HCT116 (cell line): ENCODE results near the gene BZW2. TPM values are rescaled to one million over a fixed set of nuclear protein-coding genes. Genes with fewer than 3 reads are reported as not detected.

ENCODE experiments used
- ATAC-seq: fragments of 200-7000 bp; cut with Tn5 transposase; 2 replicates; pipeline ENCODE4 v1.9.1; 2020; ENCODE audit warnings: mild to moderate bottlenecking, moderate library complexity
- BruUV-seq: library from RNA; stranded (reverse); fragments of 400-500 nt; replicated peaks from 2 replicates; lab custom pipeline; 2021; lab: Mats Ljungman, UMichigan
- CTCF ChIA-PET: fragments of 300-600 bp; sonication (Branson Sonifier 250); formaldehyde crosslinking; loops from one replicate; lab custom pipeline; 2021; ENCODE audit warnings: antibody characterized with exemption; lab: Charles Lee
- POLR2A ChIA-PET: fragments of 300-600, 350-600 bp; sonication (Branson Sonifier 250); formaldehyde crosslinking; loops from one replicate; lab custom pipeline; 2021; ENCODE audit warnings: antibody characterized with exemption; lab: Charles Lee
- RAD21 ChIA-PET, 2 experiments: fragments of 300-600 bp; sonication (Branson Sonifier 250); formaldehyde crosslinking; loops; one replicate each; lab custom pipeline; 2023; ENCODE audit warnings: low total read pairs in 2 of 2; ENCODE audit not compliant: uncharacterized antibody in 2 of 2, unreplicated experiment in 2 of 2, low non-redundant PET in 1 of 2; lab: Charles Lee
- DNase-seq: peaks from one replicate; pipeline ENCODE4 v3.0.0-alpha.2; 2010; ENCODE audit warnings: low read depth, low spot score
- H2AFZ ChIP-seq: fragments of 200-600 bp; shearing (Covaris generic), sonication (generic); 2 replicates; pipeline ENCODE4 v1.6.1; 2017; ENCODE audit warnings: low read depth, mixed run types, mixed read lengths, antibody characterized with exemption, low read length; ENCODE audit not compliant: poor library complexity, severe bottlenecking
- H3K27ac ChIP-seq: 2 replicates; pipeline ENCODE4 v1.5.1; 2012; ENCODE audit warnings: low read depth, low read length
- H3K27me3 ChIP-seq: fragments of 200-600 bp; sonication (generic); 2 replicates; pipeline ENCODE4 v1.6.1; 2016; ENCODE audit warnings: mixed run types, low read length, mixed read lengths; ENCODE audit not compliant: insufficient read depth
- H3K36me3 ChIP-seq, 2 experiments: fragments of 200-500 bp in 1 of 2; fragments of 200-600 bp in 1 of 2; sonication (Bioruptor generic) in 1 of 2; sonication (generic) in 1 of 2; 2 replicates each; pipeline versions ENCODE4 v1.5.1 to v1.6.1; 2014 to 2016; ENCODE audit warnings: low read length in 2 of 2, inconsistent platforms in 1 of 2, mixed read lengths in 1 of 2, mixed run types in 1 of 2; ENCODE audit not compliant: insufficient read depth in 2 of 2, control insufficient read depth in 1 of 2
- H3K4me1 ChIP-seq, 2 experiments: fragments of 200-600 bp in 1 of 2; sonication (generic) in 1 of 2; 2 replicates each; pipeline versions ENCODE4 v1.5.1 to v1.6.1; 2012 to 2017; ENCODE audit warnings: low read length in 2 of 2, inconsistent platforms in 1 of 2, mild to moderate bottlenecking in 1 of 2, mixed read lengths in 1 of 2, mixed run types in 1 of 2, moderate library complexity in 1 of 2; ENCODE audit not compliant: insufficient read depth in 2 of 2, control insufficient read depth in 1 of 2
- H3K4me2 ChIP-seq: fragments of 200-600 bp; sonication (generic); 2 replicates; pipeline ENCODE4 v1.6.1; 2017; ENCODE audit warnings: mixed run types, low read length, mixed read lengths
- H3K4me3 ChIP-seq, 2 experiments: fragments of 200-600 bp in 1 of 2; sonication (generic) in 1 of 2; replicated peaks in 1 of 2; 2 replicates each; pipeline ENCODE4 v1.5.1; 2011 to 2016; ENCODE audit warnings: low read length in 2 of 2, control low read depth in 1 of 2, low read depth in 1 of 2, mild to moderate bottlenecking in 1 of 2, mixed read lengths in 1 of 2, mixed run types in 1 of 2
- H3K79me2 ChIP-seq: fragments of 200-600 bp; sonication (generic); 2 replicates; pipeline ENCODE4 v1.6.1; 2017; ENCODE audit warnings: mild to moderate bottlenecking, mixed run types, low read length, moderate library complexity, mixed read lengths; ENCODE audit not compliant: insufficient read depth
- H3K9ac ChIP-seq: fragments of 200-600 bp; sonication (generic); 2 replicates; pipeline ENCODE4 v1.6.1; 2016; ENCODE audit warnings: low read length, mixed read lengths
- H3K9me2 ChIP-seq: fragments of 200-600 bp; sonication (generic), shearing (Covaris generic); 2 replicates; pipeline ENCODE4 v1.6.1; 2017; ENCODE audit warnings: mixed run types, mild to moderate bottlenecking, moderate library complexity; ENCODE audit not compliant: insufficient read depth
- H3K9me3 ChIP-seq, 2 experiments: fragments of 200-500 bp in 1 of 2; fragments of 200-600 bp in 1 of 2; sonication (Bioruptor generic) in 1 of 2; sonication (generic) in 1 of 2; 2 replicates each; pipeline ENCODE4 v1.6.1; 2014 to 2017; ENCODE audit warnings: low read length in 2 of 2, mixed read lengths in 2 of 2, inconsistent platforms in 1 of 2, low read depth in 1 of 2, mild to moderate bottlenecking in 1 of 2, mixed run types in 1 of 2, moderate library complexity in 1 of 2; ENCODE audit not compliant: control insufficient read depth in 1 of 2, insufficient read depth in 1 of 2
- H4K20me1 ChIP-seq: fragments of 200-600 bp; sonication (generic), shearing (Covaris generic); 2 replicates; pipeline ENCODE4 v1.6.1; 2017; ENCODE audit warnings: mixed run types, mild to moderate bottlenecking, moderate library complexity; ENCODE audit not compliant: insufficient read depth
- ATF3 ChIP-seq: IDR thresholded peaks from 2 replicates; pipeline ENCODE4 v1.6.1; 2012
- CEBPB ChIP-seq: IDR thresholded peaks from 2 replicates; pipeline ENCODE4 v1.6.1; 2012; ENCODE audit warnings: low read depth
- EZH2 ChIP-seq: fragments of 200-600 bp; sonication (generic); IDR thresholded peaks from 2 replicates; pipeline ENCODE4 v1.6.1; 2017; ENCODE audit warnings: antibody characterized with exemption, mixed run types
- JUND ChIP-seq: IDR thresholded peaks from 2 replicates; pipeline ENCODE4 v1.6.1; 2012
- POLR2A ChIP-seq: IDR thresholded peaks from 2 replicates; pipeline ENCODE4 v1.7.0; 2011; ENCODE audit warnings: borderline replicate concordance; ENCODE audit not compliant: insufficient read depth, insufficient read length; ENCODE audit errors: extremely low read depth
- POLR2AphosphoS5 ChIP-seq: IDR thresholded peaks from 2 replicates; pipeline ENCODE4 v1.6.1; 2011; ENCODE audit warnings: mild to moderate bottlenecking, low read depth, low read length, moderate library complexity
- RAD21 ChIP-seq: IDR thresholded peaks from 2 replicates; pipeline ENCODE4 v1.6.1; 2012; ENCODE audit warnings: low read depth, mild to moderate bottlenecking
- REST ChIP-seq: IDR thresholded peaks from 2 replicates; pipeline ENCODE4 v1.6.1; 2012; ENCODE audit warnings: low read depth
- SP1 ChIP-seq: IDR thresholded peaks from 2 replicates; pipeline ENCODE4 v1.6.1; 2012; ENCODE audit warnings: low read depth
- SRF ChIP-seq: IDR thresholded peaks from 2 replicates; pipeline ENCODE4 v1.6.1; 2012; ENCODE audit warnings: low read depth
- TCF7L2 ChIP-seq: IDR thresholded peaks from 2 replicates; pipeline ENCODE4 v1.7.0; 2011; ENCODE audit warnings: borderline replicate concordance, inconsistent platforms; ENCODE audit not compliant: insufficient read depth, insufficient read length; ENCODE audit errors: extremely low read depth
- YY1 ChIP-seq: IDR thresholded peaks from 2 replicates; pipeline ENCODE4 v1.6.1; 2011; ENCODE audit warnings: low read length, low read depth, moderate library complexity, mild to moderate bottlenecking; ENCODE audit not compliant: insufficient replicate concordance; ENCODE audit errors: extremely low read depth
- ZFX ChIP-seq: fragments of 450-650 bp; IDR thresholded peaks from 2 replicates; pipeline ENCODE4 v1.6.1; 2017
- intact Hi-C: fragments of 100-400 bp; cut with micrococcal nuclease; formaldehyde crosslinking; loops from 2 replicates; pipeline ENCODE4 v1.10.0; 2022
- total RNA-seq: library from RNA; stranded (reverse); gene quantifications from one replicate; pipeline ENCODE4 v1.2.1, GENCODE V29; 2021; ENCODE audit not compliant: unreplicated experiment
- TF ChIP-seq, protein P1 (sequence below): IDR thresholded peaks from 2 replicates; pipeline ENCODE4 v1.6.1; 2011; ENCODE audit warnings: mild to moderate bottlenecking, low read length, moderate library complexity; ENCODE audit not compliant: insufficient replicate concordance; ENCODE audit errors: extremely low read depth

BZW2 gene
- total RNA-seq, 1 experiment from 2014 or later = 119 TPM

DNA sequence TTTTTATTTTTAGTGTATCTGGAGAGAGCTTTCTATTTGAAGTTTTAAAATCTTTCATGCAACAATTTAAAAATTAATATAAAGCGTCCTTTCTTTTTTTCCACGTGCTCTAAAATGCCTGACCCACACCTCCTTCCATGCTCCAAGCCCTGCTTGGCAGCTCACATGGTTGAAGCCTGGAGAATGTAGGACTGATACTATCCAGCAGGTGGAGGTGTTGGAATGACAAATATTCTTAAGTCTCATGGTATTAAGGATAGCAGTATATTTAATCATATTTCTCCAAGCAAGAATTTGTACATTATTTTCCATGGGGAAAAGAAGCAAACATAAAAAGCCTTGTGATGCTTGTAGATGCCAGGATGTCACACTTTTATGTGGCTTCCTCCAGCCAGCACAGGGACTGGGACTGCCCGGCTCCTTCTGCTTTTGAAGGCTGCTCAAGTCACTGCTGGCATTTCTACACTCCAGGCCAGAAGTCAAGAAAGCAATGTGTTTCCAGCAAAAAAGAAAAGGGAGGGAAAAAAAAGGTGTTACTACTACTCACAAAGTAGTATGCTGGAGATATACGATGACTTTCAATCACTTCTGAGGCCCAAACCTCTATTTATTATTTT lies 49.7 kb downstream of the BZW2 start (continued):
- TF ChIP-seq REST = no peak

DNA sequence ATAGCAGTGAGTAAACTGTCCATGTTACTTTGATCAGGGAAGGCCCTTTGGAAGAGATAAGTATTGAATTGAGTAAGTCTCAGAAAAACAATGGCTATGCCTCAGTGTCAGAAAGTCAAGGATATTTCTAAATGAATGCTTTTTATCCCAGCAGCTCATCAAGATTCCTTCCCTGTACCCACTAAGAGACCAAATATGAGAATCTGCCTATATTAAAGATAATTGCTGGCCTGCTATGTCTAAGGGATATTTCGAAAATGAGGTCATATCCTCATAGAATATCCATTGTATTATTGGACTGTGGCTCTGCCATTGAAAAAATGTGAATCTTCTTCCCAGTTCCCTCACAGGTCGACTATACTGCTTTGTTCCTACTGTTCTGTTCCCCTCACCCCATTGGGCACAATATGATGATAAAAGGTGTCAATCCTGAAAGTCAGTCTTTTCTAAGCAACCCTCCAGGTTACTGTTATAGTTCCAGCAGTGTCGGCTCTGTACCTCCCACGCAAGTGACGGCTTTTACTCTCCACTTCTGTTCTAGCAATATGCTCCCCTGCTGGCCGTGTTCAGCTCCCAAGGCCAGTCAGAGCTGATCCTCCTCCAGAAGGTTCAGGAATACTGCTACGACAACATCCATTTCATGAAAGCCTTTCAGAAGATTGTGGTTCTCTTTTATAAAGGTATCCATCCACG lies 51.7 kb downstream of the BZW2 start:
- Histone ChIP-seq H2AFZ (no peak overlapping the region), H3K27me3 (no peaks in the 10 kb centered on the region), H3K4me3 (no peak overlapping the region), H3K9ac (no peak overlapping the region), H4K20me1 (no peaks in the 10 kb centered on the region), H3K4me1 (no peaks in the 10 kb centered on the region), H3K27ac (no peak overlapping the region), H3K9me2 (no peaks in the 10 kb centered on the region), H3K4me2 (no peak overlapping the region), H3K79me2 (no peaks in the 10 kb centered on the region; the same call in none of the 2 replicates), H3K36me3 (peaks cover 41 to 56% of the 10 kb centered on the region in 2 experiments), H3K9me3 (no peaks in the 10 kb centered on the region)
- ChIA-PET CTCF (interaction anchor here (2.9 kb wide), 1 partner anchor 221 kb away, joined by 7 read pairs; no protein-coding TSS in a partner anchor), RAD21 (no interaction called here), POLR2A (no interaction called here)
- BruUV-seq = no TSS peak
- no peak for ATAC-seq
- intact Hi-C loops = no loop called here
- DNase-seq = no peak
- no peak for TF ChIP-seq POLR2A
- no peak for TF ChIP-seq POLR2AphosphoS5
- no peak for TF ChIP-seq JUND
- TF ChIP-seq YY1 = no peak
- no peak for TF ChIP-seq REST
- no peak for TF ChIP-seq CEBPB
- TF ChIP-seq ATF3 = no peak
- TF ChIP-seq, protein P1, sequence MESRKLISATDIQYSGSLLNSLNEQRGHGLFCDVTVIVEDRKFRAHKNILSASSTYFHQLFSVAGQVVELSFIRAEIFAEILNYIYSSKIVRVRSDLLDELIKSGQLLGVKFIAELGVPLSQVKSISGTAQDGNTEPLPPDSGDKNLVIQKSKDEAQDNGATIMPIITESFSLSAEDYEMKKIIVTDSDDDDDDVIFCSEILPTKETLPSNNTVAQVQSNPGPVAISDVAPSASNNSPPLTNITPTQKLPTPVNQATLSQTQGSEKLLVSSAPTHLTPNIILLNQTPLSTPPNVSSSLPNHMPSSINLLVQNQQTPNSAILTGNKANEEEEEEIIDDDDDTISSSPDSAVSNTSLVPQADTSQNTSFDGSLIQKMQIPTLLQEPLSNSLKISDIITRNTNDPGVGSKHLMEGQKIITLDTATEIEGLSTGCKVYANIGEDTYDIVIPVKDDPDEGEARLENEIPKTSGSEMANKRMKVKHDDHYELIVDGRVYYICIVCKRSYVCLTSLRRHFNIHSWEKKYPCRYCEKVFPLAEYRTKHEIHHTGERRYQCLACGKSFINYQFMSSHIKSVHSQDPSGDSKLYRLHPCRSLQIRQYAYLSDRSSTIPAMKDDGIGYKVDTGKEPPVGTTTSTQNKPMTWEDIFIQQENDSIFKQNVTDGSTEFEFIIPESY = no peak
- TF ChIP-seq EZH2 = no peak
- TF ChIP-seq ZFX = no peak
- no peak for TF ChIP-seq SP1
- no peak for TF ChIP-seq RAD21
- TF ChIP-seq TCF7L2 = no peak
- TF ChIP-seq SRF = no peak
